Inflammatory macrophage treated with lipopolysaccharide for 4 hours (primary cell): ENCODE data around the gene RALB.
A peak's percentile ranks its signal among the peaks of the same experiment; 100 is the strongest.
"Not testable (repeated sequence)": the region's sequence is repeated elsewhere in the genome, so short reads cannot be mapped to it uniquely, and the experiment has no call there.

Experiments used
- DNase-seq: peaks from one replicate; pipeline ENCODE4 v3.0.0-alpha.2; 2020

Gene RALB

DNA sequence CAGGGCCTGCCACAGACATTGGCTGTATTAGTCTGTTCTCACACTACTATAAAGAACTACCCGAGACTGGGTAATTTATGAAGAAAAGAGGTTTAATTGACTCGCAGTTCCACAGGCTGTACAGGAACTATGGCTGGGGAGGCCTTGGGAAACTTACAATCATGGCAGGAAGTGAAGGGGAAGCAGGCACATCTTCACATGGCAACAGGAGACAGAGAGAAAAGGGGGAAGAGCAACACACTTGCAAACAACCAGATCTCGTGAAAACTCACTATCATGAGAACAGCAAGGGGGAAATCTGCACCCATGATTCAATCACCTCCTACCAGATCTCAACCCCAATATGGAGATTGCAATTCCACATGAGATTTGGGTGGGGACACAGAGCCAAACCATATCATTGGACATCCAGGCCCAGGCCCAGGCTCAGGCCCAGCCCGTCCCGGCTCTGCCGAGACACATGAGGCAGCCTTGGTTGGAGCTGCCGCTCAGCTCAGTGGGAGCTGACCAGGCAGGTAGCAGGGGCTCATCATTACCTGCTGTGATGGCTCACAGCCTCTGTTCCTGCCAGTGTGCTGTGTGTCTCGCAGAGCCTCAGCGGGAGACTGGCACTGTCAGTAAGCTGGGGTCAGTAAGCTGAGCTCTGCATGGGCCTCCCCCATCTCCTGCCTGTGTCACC, 8.6 kb upstream of the RALB start:
- DNase-seq: no peak

DNA sequence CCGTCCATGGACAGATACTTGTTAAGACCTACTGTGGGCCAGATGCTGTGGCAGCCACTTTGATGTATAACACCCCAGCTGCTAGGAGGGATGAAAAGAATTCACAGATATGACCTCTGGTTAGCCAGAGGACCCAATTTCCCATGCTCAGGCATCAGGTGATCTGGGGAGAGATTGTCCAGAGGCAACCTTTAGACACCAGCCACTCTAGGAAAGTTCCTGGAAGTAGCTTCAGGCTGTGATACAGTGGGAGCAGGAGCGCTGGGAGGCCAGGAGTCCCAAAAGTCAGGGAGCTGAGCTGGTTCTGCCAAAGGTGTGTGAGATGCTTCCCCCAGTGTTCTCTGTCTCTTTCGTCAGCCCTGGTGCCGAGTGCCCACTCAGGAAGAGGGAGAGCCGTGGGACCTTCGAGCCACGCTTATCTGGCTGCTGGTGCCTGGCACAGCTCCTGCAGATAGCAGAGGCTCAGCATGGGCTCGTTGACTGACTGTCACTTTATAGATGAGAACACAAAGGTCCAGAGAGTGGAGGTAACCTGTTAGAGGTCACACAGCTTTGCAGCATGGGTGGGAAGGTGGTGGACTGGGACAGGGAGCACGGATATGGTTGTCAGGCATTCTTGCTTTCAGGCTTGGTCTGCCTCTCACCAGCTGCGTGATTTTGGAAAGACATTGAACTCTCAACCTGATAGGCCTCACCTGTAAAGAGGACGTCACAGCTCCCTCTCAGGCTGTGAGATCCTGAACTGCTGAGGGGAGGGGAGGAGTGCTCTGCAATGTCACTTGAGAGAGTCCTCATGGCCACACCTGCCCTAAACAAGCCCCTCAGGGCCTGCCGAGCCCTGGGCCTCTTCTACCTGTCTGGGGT, 7.8 kb upstream of the RALB start:
- no peak for DNase-seq

DNA sequence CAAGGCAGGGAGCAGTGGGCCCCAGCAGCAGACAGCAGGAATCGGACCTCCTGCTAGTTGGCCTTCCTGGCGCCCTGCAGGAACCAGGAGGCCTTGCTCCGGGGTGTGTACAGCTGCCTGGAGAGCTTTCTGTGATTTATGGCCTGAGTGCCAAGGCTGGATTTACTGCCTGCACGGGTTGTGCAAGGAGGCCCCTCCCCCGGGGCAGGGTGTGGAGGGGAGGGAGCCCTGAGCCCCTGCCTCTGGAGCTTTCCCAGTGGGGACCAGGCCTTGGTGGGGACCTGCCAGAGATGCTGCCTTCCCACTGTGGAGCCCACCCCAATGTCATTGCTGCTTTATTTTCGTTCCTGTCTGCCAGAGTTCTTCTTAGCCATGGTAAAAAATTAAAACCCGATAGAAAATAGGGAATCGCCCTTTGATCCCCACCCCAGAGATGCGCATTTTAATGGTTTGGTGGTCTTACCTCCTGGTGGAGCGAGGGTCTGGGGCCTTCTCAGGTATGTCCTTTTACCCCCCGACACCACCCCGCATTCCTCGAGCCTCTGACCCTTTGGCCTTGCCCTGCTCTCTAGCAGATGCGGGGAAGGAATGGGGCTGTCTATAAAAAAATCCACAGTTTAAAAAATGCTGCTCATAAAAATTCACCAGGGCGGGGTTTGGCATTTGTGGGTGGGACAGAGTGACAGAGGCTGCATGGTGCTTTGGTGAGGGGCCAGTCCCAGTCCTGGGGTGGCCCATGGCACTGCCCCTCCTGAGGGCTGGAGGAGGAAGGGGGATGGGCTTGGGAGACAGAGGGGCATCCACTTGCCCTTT, 6.9 kb upstream of the RALB start:
- no peak for DNase-seq

DNA sequence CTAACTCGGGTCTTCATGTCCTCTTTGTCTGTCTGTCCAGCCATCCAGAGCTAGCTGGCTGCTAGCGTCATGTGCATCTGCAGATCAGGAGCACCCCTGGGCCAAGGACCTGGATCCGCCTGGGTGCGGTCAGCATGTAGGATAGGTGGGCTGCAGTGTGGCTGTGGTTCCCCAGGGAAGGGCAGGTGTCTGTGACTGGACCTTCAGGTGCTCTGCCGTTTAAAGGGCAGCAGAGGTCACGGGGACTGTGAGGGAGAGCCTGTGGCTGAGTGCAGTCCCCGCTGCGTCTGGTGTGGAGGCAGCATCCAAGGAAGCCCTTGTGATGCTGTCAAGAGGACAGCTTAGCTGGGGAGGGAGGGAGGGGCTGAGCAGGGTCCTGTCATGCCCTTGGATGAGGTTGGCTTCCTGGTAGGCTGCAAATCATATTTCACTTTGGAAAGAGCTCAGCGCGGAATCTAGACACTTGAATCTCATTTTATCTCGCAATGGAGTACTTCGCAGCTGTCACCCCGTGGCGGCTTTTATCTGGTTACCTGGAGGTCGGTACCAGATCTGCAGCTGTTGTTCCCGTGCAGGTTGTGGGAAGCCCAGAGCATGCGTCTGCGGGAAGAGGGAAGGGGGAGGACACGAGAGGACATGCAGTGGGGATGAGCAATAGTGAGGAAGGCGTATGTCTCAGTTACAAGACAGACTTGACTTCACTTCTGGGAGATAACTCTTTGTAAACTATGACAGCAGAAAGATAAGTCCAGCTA, 5.9 kb upstream of the RALB start:
- no peak for DNase-seq

DNA sequence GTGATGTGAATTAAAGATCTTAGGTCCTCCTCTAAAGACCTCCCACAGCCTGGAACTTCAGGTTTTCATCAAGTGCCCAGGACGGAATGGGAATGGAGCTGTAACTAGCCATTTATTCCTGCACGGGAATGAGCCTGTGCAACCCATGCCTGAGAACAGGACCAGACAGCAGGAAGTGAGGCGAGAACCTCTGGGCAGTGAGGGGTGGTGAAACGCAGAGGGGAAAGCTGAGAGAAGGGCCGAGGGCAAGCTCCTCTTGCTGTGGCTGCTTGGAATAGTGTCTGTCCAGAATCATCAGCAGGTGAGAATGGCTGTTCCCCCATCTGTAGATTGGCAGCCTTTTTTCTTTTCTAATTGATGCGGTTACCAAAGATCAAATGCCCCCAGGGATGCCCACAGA, 4.8 kb upstream of the RALB start:
- no peak for DNase-seq

DNA sequence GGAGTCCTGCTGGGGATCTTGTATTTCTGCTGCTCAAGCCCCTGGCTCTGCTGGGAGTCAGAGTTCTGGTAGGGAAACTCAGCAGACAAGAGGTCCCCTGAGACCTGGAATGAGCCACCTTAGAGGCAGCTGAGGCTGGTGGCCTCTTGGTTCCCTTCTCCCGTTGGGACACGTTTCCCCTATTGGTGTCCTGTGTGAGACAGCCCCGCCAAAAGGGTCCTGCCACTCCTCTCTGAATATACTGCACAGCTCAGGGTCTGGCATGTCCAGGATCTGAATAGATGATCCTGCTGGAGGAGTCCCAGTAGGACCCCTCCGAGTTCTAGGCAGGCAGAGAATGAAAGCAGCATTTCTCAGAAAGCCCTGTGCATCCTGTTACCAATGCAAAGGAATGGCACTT, 2.0 kb upstream of the RALB start:
- DNase-seq: no peak

DNA sequence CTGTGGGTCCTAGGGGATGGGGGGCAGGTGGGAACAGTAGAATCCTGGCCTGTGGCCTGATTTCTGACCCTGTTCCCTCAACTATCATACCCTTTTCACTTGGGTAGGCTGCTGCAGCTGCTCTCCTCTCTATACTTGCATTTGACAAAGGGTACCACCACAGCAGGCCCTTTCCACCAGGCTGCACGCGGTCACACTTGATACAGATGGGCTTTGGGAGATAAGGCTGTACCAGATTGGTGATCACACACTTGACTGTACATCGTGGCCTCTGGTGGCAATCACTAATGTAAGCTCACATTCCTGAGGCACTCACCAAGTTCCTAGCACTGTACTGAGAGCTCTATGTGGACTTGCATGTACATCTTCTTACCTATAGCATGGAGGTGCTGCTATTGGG, 1.6 kb upstream of the RALB start:
- DNase-seq: no peak

DNA sequence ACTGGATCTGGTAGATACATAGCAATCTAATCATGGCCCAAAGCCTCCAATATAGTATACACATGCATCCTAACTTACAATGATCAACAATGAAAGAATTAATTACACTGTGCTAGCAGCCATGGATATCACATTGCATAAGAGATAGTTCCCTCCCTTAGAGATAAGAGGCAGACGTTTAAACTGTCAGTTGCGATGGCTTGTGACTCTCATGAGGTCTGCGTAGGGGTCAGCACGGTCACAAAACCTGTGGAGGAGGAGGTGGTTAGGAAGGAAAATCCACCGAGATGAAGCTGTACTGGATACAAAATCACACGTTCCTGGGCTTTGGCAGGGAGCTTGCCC, 800 bp upstream of the RALB start:
- peak; percentile 53 for DNase-seq

DNA sequence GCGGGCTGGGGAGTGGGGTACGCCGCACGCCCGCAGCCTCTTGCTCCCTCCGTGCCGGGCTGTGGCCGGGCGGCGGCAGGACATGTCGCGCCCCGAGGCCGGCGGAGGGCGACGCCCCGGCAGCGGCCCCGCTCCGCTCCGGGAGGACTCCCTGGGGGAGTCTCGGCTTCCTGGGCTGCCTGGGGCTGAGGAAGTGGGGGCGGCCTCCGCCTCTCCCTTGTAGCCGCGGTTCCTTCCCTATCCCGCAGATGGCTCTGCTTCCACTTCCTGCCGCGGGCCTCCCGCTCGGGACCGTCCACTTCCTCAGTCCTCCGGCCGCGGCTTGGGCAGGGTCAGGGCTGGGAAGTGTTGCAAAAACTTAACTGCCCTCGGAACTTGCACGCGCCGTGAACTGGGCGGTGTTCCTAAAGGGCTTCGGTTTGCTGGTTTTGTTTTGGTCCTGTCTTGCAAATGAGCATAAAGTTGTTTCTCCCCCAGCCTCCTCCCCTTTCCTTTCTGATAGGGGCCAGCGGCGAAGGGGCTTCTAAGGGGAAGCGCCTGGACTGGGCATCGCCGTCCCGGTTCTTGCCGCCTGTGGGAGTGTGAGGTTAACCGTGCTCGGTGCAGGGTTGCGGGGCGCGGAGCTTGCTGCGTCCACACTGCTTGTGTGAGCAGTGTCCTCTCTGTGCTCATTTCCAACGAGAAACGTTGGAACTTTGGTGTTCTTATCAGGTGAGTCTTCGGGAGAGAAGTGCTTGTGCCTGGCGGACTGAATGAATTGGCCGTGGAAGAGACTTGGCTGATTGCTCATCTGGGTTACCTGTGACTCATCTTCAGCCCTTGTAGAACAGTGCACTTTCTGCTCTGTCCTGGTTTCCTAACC, 600 bp downstream of the RALB start:
- DNase-seq: peak; percentile 95

DNA sequence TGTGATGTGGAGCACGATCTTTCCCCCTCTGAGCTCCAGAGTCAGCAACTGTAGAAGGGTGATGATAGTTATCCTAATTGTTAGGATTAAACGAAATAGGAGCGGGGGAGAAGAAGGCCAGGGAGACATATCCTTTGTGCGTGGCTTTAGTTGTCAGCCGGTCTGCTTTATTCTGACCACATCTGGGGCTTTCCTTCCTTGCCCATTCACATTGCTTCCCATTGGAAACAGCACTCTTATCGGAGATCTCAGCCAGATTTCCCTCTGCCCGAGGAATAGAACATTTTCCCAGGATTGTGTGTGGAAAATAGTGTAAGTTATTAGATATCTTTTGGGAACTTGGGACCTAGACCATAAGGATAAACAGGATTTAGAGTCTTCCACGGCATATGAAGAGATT, 1.5 kb downstream of the RALB start:
- no peak for DNase-seq

DNA sequence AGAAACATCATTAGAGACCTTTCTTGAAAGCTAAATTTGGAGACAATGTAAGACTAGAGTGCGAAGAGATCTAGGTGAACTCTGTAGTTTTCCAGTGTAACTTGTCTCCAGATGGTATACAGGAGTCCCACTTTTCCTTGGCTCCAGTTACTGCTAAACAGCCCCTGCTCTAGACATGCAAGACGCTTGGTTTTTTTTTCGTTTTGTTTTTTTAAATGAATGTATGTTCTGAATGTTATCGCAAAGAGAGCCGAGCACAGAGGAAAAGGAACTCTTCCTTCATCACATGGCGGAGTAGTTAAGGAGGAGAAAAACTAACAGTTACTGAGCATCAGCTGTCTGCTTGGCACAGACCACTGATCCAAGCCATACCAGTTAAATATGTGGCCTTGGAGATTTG, 2.4 kb downstream of the RALB start:
- DNase-seq: no peak

DNA sequence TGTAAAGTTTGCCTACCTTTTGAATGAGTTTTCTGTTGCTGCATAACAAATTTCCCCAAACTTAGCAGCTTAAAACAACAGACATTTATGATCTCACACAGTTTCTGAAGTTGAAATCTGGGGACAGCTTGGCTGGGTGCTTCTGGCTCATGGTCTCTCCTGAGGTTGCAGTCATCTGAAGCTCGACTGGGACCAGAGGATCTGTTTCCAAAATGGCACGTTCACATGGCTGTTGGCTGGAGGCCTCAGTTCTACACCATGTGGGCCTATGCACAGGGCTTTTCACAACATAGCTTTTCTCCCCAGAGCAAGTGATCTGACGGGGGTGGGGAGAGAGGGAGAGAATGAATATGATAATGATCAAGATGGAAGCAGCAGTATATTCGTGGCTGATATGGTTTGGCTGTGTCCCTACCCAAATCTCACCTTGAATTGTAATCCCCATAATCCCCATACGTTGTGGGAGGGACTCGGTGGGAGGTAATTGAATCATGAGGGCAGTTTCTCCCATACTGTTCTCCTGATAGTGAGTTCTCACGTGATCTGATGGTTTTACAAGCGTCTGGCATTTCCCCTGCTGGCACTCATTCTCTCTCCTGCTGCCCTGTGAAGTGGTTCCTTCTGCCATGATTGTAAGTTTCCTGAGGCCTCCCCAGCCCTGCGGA, 3.5 kb downstream of the RALB start:
- no peak for DNase-seq

DNA sequence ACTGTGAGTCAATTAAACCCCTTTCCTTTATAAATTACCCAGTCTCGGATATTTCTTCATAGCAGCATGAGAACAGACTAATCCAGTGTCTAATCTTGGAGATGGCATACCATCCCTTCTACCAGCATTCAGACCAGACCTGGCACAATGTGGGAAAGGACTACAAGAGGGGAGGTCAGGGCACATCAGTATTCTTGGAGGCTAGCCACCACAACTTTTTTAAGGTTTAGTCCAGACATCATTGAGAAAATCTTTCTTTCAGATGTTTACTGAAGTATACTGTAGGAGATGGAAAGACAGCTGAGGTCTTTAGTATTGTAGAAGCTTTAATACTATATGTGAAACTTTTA, 4.0 kb downstream of the RALB start:
- no peak for DNase-seq

DNA sequence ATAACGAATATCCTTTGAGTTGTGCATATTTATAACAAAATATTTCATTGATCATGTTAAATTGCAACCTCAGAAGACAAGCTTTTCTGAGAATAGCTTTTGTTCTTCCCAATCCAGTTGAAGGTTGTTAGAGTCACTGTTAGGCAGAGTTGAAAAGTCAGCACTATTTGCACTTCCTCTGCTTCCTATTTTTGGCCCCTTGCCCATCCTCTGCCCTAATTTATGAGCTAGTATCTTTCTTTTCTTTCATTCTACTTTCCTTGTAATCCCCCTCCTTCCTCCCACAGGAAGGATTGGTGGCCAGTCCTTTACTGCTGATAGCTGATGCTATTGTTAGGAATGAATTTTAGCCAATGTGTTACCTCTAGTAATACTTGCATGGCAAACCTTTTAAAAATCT, 4.9 kb downstream of the RALB start:
- peak; percentile 37 for DNase-seq

DNA sequence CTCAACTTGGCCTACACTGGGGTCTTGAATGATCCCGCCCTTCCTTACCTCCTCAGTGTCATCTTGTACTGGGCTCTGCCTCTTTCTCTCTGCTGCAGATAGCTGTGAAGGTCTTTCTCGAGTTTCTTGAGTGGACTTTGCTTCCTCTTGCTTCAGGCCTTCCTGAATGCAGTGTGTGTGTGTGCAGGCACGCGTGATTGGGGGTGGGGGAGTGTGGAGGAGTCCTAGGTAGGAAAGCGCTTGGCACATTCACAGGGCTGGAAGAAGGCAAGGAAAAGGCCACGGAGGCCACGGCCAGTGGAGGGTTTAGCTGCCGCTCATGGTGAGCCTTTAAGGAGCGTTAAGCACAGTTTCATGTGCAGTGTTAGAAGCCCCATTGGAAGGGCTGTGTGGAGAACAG, 5.5 kb downstream of the RALB start:
- no peak for DNase-seq

DNA sequence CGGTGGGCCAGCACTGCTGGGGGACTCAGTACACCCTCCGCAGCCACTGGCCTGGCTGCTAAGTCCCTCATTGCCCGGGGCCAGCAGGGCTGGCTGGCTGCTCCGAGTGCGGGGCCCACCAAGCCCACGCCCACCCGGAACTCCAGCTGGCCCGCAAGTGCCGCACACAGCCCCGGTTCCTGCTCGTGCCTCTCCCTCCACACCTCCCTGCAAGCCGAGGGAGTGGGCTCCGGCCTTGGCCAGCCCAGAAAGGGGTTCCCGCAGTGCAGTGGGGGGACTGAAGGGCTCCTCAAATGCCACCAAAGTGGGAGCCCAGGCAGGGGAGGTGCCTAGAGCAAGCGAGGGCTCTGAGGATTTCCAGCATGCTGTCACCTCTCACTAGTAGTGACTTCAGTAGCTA, 7.3 kb downstream of the RALB start:
- DNase-seq: not testable (repeated sequence)

DNA sequence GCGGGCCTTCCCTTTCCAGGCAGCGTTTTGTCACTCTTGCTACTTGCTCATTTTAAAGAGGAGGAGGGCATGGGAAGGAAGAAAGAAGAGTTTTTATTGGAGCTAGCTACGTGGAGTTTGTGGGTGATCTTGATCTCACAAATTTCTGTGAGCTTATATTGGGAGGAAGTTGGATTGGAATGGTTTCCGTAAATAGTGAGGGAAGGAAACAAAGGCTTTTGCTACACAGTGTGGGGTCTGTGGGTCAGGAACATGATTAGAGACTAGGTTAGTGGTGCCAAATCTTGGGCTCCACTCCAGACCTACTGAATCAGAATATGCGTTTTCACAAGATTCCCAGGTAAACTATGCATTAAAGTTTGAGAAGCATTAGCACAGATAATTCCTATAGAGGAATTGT, 8.1 kb downstream of the RALB start:
- no peak for DNase-seq

DNA sequence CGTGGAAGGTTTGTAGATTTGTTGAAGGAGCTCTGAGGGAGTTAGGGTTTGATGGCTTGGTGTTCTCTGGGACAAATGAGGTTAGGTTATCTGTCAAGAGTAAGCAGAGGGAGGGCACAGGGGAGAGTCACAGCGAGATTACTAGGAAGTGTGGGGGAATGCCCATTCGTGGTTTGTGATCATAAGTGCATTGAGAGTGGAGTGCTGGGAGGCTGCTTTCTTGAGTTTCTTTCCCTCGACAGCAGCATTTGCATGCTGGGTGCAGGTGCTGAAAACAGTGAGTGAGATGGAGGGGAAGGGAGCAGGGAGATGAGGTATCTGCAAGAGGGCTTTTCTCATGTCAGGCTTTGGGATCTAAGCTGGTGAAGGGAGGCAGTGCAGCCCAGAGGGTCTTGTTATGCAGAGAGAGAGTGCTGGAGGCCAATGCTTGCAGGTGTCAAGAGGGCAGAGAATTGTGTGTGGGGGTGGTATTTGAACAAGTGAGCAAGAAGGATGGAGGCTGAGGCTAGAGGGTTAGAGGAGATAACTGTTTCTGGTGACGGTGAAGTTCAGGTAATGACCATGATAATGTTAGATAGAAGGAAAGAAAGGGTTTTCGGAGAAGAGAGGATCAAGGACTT, 8.8 kb downstream of the RALB start:
- DNase-seq: no peak

DNA sequence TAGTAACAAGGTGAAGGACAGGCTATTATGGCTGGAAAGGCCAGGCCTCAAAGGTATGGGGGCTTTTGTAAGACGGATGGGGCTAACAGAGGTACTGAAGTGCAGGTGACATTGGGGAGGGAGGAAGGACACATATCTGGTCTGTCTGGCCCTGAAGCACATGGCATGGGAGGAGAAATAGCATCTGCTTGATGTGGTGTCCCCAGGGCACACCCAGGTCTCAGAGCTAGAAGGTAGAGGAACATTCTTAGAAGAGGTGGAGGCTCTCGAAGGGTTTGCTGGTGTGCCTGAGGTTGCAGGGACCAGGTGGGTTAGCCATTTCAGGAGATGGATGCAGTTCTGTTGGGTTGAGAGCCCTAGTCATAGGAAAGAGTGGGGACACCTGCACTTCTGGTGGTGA, 9.5 kb downstream of the RALB start:
- DNase-seq: no peak

DNA sequence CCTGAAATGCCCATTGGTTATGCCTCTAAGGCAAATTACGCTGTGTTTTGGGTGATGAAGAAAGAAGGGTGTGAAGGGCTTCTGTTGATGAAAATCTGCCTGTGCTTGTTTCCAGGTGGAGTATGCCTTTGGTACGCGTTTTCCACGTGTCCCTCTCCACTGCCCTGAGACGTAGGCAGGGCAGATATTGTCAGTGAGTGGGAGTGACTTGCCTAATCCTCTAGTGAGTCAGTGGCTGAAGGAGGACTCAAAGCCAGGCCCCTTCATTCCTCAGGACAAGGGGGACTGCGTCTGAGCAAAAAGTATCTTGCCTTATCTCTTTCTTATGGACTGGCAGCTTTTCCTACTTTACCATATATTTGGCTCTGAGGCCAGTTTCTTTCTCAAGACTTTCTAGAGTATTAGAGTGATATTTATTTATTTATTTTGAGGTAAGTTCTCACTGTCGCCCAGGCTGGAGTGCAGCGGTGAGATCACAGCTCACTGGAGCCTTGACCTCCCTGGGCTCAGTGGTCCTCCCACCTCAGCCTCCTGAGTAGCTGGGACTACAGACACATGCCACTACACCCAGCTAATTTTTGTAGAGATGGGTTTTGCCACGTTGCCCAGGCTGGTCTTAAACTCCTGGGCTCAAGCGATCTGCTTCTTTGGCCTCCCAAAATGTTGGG, 10.2 kb downstream of the RALB start:
- DNase-seq: peak; percentile 65

DNA sequence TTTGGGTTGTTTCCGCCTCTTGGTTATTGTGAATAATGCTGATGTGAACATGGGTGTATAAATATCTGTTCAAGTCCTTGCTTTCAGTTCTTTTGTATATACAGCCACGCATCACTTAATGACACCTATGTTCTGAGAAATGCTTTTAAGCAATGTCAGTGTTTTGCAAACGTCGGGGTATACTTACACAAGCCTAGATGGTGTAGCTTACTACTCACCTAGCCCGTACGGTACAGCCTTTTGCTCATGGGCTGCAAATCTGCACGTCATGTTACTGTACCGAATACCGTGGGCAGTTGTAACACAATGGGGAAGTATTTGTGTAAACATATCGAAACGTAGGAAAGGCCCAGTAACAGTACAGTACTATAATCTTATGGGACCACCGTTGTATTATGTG, 12.4 kb downstream of the RALB start:
- peak; percentile 80 for DNase-seq
